ENCODE data around the gene NFIX.
"Not testable (repeated sequence)": the region's sequence is repeated elsewhere in the genome, so short reads cannot be mapped to it uniquely, and the experiment has no call there.

NFIX gene

GRCh38 chr19:12994701-12995595 lies at the start of gene NFIX:
NFIX (plus strand) TSS chr19:12995475; CDS start chr19:12995838, 363 bp downstream.
- no peak for DNase-seq

- DNase-seq, result peak; percentile 96
Observed at GRCh38 chr19:12945479-12946091, 49.7 kb upstream of the NFIX start, which contains the start of gene RAD23A. RAD23A (plus strand) TSS chr19:12945862; CDS start chr19:12945949, 87 bp downstream.

- peak; percentile 14 for DNase-seq
Observed at GRCh38 chr19:12946092-12946721, 49.1 kb upstream of the NFIX start.

GRCh38 chr19:12946731-12947496 lies 48.4 kb upstream of the NFIX start:
- no peak for DNase-seq

GRCh38 chr19:12947702-12948611 lies 47.3 kb upstream of the NFIX start:
- no peak for DNase-seq

GRCh38 chr19:12948612-12949362 lies 46.5 kb upstream of the NFIX start:
- DNase-seq, result no peak

- no peak for DNase-seq
Observed at GRCh38 chr19:12949363-12950283, 45.7 kb upstream of the NFIX start.

- DNase-seq, result not testable (repeated sequence)
Observed at GRCh38 chr19:12952050-12952449, 43.2 kb upstream of the NFIX start.

- DNase-seq, result no peak
Observed at GRCh38 chr19:12952488-12953137, 42.7 kb upstream of the NFIX start.

- DNase-seq, result no peak
Observed at GRCh38 chr19:12953138-12953798, 42.0 kb upstream of the NFIX start.

- no peak for DNase-seq
Observed at GRCh38 chr19:12953799-12954611, 41.3 kb upstream of the NFIX start.

GRCh38 chr19:12954612-12954962 lies 40.7 kb upstream of the NFIX start:
- no peak for DNase-seq

- not testable (repeated sequence) for DNase-seq
Observed at GRCh38 chr19:12955575-12955974, 39.7 kb upstream of the NFIX start.

GRCh38 chr19:12955996-12956395 lies 39.3 kb upstream of the NFIX start:
- no peak for DNase-seq

GRCh38 chr19:12956446-12957388 lies 38.6 kb upstream of the NFIX start, which contains the start of gene GADD45GIP1:
GADD45GIP1 (minus strand) TSS chr19:12957223; CDS start chr19:12957212, 11 bp downstream.
- DNase-seq, result peak; percentile 76

GRCh38 chr19:12957389-12957952 lies 37.8 kb upstream of the NFIX start:
- not testable (repeated sequence) for DNase-seq
